ENCODE measurements around the gene MCTP2.
A peak's percentile ranks its signal among the peaks of the same experiment; 100 is the strongest.

MCTP2 gene, protein sequence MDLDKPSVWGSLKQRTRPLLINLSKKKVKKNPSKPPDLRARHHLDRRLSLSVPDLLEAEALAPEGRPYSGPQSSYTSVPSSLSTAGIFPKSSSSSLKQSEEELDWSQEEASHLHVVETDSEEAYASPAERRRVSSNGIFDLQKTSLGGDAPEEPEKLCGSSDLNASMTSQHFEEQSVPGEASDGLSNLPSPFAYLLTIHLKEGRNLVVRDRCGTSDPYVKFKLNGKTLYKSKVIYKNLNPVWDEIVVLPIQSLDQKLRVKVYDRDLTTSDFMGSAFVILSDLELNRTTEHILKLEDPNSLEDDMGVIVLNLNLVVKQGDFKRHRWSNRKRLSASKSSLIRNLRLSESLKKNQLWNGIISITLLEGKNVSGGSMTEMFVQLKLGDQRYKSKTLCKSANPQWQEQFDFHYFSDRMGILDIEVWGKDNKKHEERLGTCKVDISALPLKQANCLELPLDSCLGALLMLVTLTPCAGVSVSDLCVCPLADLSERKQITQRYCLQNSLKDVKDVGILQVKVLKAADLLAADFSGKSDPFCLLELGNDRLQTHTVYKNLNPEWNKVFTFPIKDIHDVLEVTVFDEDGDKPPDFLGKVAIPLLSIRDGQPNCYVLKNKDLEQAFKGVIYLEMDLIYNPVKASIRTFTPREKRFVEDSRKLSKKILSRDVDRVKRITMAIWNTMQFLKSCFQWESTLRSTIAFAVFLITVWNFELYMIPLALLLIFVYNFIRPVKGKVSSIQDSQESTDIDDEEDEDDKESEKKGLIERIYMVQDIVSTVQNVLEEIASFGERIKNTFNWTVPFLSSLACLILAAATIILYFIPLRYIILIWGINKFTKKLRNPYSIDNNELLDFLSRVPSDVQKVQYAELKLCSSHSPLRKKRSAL

DNA sequence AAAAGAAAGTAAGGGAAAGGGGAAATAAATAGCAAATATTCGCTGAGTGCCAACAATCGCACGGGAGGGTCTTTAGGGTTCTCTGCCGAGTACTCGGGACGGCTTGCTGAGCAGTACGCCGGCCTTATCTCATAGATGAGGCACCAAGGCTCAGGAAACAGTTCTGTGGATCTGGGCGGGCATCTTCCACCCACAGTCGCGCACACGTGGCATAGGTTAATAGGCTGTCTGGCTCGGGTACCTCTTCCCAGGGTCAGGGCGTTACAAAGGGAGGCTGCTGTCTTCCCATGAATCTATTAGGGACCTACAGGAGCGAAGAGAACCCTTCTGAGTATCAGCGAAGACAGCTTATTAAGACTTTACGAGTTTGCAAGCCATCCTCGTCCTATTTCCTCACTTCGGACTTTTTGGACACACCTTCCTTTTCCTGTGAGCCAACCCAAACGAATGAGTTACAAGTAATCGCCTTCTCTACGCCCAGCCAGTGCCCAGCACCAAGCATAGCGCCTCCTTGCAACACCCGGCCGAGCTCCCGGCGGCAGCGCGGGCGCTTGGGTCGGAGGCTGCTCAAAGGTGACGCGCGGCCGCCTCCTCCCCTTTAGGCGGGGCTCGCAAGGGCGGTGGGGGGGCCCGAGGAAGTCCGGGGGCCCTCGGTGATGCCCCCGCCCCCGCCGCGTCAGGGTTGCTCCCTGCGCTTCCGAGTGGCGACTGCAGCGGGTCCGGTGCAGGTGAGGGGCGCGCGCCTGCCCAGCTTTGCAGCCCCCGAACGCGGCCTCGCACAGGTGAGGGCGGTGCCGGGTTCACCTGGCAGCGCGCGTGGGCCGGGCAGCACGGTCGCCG is at the start of gene MCTP2:
MCTP2 (plus strand) TSS at position 679 of the 840 bp plus-strand sequence. CDS start 66,705 bp downstream, outside the sequence.
- DNase-seq = peak; percentile 74 to 76

DNA sequence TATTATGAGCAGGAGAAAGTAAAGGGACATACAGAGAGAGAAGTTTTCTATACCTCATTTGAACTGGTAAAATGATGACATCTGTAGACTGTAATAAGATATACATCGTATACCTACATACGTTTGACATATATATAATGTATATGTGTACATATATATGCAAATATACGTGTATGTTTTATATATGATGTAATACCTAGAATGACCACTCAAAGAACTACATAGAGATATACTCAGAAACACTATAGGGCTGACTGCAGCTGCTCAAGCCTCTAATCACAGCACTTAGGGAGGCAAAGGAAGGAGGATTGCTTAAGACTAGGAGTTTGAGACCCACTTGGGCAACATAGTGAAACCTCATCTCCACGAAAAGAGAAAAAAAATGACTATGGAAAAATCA is 48.5 kb upstream of the MCTP2 start:
- DNase-seq = no peak

DNA sequence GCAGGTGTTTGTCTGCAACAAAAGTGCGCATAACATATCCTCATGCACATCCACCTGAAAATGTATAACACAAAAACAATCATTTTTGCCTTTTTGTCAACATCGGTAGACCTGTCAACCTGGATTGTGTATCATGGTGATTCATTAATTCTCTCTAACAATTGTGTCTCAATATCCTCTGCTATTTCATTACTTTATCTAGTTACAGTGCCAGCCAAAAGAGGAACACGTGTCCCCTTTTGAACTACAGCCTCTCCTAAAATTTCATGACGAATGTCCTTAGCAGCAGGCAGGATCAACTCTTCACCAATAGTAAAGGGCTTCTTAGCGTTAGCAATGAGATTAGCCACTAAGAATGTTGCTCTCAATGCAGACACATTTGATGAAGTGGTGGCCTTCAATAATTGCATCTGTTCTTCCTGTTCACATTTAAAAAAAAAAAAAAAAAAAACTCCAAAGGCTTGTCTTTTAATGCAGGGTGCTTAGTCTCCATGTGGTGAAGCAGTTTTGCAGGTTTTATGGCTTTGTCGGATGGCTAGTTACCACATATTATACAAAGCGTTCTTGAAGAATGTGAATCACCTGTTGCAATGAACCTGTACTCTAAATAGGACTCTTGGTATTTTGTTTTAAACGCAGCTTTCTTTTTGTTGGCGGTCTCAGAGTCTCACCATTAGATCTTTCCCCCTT is 45.7 kb upstream of the MCTP2 start:
- DNase-seq = no peak

DNA sequence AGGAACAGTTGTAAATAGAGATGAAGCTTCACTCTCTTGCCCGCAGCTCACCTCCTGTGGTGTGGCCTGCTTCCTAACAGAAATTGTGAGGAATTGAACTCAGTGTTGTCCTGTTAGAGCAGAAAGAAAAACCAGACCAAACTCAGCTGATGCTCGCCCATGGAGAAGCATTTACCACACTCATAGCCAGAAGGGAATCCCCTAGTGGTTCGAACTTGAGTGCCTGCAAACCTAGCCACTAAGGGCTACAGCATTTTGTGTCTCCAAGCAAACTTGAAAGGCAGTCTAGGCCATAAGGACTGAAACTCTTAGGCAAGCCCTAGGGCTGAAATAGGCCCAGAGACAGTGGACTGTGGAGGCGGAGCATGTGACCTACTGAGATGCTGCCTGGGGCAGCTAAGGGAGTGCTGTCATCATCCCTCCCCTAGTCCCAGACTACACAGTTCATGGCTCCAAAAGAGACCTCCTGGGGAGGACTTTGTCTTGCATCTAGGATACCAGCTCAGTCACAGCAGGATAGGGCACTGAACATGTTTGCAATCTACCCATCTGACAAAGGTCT is 44.5 kb upstream of the MCTP2 start:
- DNase-seq = no peak

- DNase-seq = no peak
Observed at GRCh38 chr15:94193906-94194305, 37.5 kb upstream of the MCTP2 start.

DNA sequence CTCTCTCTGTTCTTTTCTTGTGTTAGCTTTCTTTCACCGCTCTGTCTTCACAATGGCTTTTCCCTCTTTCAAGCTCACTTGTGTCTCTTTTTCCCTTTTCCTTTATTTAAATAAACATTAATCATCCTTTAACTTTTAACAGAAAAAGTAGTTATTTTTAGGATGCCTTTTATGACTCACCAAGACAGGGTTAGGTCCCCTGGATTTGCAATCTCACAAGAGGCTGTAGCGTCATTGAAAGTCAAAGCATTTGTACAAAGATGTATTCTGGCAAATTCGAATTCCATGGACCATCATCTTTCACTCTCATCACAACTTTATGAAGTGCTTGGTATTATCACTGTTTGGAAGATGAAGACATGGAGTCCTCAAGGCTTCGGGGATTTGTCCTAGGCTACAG is 34.8 kb upstream of the MCTP2 start:
- DNase-seq = no peak

DNA sequence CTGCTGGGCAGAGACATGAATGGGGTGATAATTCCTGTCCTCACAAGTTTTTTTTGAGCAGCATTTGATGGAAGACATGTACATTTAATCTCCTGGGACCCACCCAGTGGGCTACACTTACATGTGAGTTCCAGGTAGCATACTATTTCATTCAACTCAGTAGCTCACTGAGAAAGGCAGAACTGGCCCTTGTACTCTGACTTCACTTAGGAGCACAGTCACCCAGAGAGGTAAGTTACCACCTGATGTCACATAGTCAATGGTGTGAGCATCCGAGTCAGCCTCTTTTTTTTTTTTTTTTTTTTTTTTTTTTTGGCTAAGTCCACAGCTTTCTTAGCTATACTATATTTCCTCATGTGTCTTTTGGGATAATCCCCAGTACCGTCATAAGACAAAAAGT is 32.7 kb upstream of the MCTP2 start:
- DNase-seq = no peak

DNA sequence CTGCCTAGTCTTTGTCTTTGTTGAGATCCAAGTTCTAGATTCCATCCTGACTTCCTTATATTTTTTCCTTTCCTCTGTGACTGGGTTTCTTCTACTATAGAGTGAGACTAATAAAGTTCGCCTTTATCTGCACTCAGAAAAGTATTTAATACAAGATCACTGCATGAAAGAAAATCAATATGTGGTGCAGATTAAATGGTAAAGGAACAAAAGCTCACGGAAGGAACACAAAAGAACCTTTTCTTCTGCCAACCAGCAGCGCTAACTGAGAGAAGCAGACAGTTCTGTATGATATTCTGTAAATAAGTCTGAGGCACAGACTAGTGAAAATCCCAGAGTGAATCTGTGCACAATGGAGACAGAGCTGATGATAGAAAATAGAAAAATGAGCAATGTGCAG is 31.6 kb upstream of the MCTP2 start:
- DNase-seq = no peak

GRCh38 chr15:94203306-94203705 is 28.1 kb upstream of the MCTP2 start:
- DNase-seq = no peak

DNA sequence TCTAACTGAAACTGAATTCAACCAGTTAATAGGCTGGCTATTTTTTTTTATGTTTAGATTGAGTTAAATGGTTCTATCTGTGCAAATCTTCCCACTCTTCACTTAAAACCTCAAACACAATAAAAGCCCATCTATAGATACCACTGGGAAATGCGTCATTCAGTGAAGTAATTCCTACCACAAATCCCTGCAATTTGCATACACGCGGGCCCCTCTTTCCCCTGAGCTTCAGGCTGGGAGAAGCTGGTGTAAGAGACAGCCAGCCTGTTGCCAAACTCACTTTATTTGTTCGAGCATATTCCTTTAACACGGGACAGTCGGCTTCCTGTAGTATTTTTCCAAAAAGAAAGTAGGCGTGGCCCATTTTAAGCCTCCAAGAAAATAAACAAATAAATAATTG is 26.0 kb upstream of the MCTP2 start:
- DNase-seq = no peak

DNA sequence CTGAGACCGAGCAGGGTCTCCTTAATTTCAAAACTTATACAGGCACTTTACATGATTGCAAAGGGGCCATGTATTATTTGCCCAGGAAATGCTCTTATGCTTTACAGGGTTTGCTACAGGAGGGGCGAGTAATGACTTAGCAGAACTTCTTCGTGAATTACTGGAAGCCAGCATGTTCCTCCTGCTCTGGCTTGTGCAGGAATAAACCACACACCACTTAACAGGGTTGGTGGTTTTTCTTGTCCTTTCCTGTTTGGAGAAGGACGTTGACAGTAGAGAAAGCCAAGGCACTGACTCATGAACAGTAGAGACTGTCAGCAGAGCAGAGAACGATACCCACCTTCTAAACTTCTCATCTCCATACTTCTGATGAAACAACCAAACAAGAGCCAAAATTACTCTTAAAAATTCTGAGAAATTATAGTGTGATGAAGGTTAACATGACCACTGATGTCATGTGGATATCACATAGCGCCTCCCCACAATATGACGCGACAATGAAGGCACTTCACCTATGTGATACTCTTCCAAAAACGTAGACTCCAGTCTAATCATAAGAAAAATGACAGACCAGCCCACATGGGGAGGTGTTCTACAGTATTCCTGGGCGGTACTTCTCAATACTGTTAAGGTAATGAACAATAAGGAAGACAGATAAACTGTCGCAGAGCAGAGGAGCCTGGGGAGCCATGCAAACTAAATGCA is 24.7 kb upstream of the MCTP2 start:
- DNase-seq = no peak

GRCh38 chr15:94212291-94212690 is 19.1 kb upstream of the MCTP2 start:
- DNase-seq = no peak

- DNase-seq = no peak
Observed at GRCh38 chr15:94225616-94226015, 5.7 kb upstream of the MCTP2 start.

- DNase-seq = no peak
Observed at GRCh38 chr15:94228611-94229010, 2.8 kb upstream of the MCTP2 start.

GRCh38 chr15:94229591-94230369 is 1.6 kb upstream of the MCTP2 start:
- peak; percentile 17 to 49 for DNase-seq

- no peak for DNase-seq
Observed at GRCh38 chr15:94230431-94230882, 904 bp upstream of the MCTP2 start.

- DNase-seq = no peak
Observed at GRCh38 chr15:94231723-94232468, 535 bp downstream of the MCTP2 start.

DNA sequence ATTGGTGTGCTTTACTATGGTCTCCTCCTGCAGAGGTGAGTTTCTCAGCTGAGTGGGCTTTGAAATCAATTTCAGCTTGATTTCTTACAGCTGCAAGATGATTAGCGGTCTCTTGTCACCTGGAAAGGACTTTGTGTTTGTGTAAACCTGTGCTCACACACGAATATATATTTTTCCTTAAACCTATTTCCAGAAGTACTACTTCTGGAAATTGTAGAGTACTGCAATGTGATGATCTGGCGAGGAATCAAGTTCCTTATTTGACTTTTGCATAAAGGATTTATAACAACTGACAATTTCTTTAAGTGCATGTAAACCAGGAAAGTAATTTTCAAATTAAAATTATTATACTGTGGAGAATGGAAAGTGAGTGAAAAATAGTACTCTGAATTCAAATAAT is 2.1 kb downstream of the MCTP2 start:
- no peak for DNase-seq

GRCh38 chr15:94234300-94234699 is 2.9 kb downstream of the MCTP2 start:
- DNase-seq = peak in 1 of 2 experiments; percentile 8

GRCh38 chr15:94235041-94235440 is 3.7 kb downstream of the MCTP2 start:
- no peak for DNase-seq

Data from stimulated activated CD4-positive, alpha-beta T cell treated with anti-CD3 and anti-CD28 coated beads, Interleukin-4, amount 100 ng/mL, for 4 hours (primary cell).